Loucy (cell line): ENCODE data around the gene MRPS27.

Source experiments
- EZH2phosphoT487 ChIP-seq: fragments of 200-600 bp; IDR thresholded peaks from 2 replicates; pipeline ENCODE4 v1.6.1; 2018; ENCODE audit warnings: antibody characterized with exemption, mild to moderate bottlenecking, moderate library complexity, borderline replicate concordance
- TF ChIP-seq, protein P1 (sequence below): fragments of 200-600 bp; sonication (generic); conservative IDR thresholded peaks from 2 replicates; pipeline ENCODE4 v1.5.1; 2014; ENCODE audit warnings: mild to moderate bottlenecking, antibody characterized with exemption, low read length

- TF ChIP-seq EZH2phosphoT487 = no peak
- TF ChIP-seq, protein P1, sequence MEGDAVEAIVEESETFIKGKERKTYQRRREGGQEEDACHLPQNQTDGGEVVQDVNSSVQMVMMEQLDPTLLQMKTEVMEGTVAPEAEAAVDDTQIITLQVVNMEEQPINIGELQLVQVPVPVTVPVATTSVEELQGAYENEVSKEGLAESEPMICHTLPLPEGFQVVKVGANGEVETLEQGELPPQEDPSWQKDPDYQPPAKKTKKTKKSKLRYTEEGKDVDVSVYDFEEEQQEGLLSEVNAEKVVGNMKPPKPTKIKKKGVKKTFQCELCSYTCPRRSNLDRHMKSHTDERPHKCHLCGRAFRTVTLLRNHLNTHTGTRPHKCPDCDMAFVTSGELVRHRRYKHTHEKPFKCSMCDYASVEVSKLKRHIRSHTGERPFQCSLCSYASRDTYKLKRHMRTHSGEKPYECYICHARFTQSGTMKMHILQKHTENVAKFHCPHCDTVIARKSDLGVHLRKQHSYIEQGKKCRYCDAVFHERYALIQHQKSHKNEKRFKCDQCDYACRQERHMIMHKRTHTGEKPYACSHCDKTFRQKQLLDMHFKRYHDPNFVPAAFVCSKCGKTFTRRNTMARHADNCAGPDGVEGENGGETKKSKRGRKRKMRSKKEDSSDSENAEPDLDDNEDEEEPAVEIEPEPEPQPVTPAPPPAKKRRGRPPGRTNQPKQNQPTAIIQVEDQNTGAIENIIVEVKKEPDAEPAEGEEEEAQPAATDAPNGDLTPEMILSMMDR = peak; percentile 39
Measured at GRCh38 chr5:72319976-72320752, at the start of gene MRPS27, which contains the start of gene PTCD2.
